ENCODE results near the gene CACFD1.

The CACFD1 gene

DNA sequence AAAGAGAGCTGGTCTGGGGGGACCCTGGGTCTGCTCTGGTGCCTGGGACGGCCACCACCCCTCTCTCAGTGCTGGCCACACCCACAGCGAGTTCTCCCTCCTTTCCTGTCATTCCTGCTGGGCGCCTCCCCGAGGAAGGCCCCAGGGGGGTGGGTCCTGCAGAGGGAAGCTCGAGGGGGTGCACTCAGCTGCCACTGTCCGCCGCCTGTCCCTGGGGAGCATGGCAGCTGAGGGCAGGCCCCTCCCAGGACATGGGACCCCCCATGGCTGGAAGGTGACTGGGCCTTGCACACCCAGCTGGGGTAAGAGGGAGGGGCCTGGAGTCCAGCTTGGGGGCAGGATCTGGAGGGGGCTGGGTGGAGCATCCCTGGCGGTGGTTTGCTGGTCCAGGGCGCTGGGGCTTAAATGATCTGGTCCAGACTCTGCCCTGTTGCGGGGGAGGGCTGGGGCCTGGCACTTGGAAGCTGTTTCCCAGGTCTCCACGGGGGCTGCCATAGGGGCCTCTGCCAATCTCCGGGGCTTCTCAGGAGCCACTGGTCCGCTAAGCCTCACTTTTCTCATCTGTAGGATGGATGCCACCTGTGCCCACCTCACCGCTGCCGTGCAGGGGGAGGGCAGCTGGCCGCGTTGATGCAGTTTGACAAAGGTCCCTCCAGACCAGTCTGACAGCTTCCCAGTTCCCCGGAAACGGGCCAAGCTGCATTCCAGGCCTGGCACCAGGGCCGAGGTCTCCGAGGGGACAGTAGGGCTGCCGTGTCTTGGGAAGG is 25.1 kb downstream of the CACFD1 start:
- Histone ChIP-seq H2BK5ac (ENCODE audit: low read depth, low read length, poor library complexity) (no peak overlapping the region), H3K4me3 (ENCODE audit: low read depth, low read length) (no peak overlapping the region), H4K8ac (ENCODE audit: low read depth, low read length) (no peak overlapping the region), H3K9ac (ENCODE audit: low read length) (no peak overlapping the region), H3K79me1 (ENCODE audit: low read length) (no peaks in the 10 kb centered on the region), H3K4ac (ENCODE audit: low read depth, low read length) (no peak overlapping the region), H3K36me3 (ENCODE audit: control insufficient read depth in 1 of 2, insufficient read depth in 2 of 2, low read length in 2 of 2) (no peaks in the 10 kb centered on the region), H3K4me2 (ENCODE audit: low read length) (no peak overlapping the region), H3K14ac (ENCODE audit: low read length) (no peak overlapping the region), H4K91ac (ENCODE audit: low read depth, low read length) (no peak overlapping the region), H3K18ac (ENCODE audit: low read length) (no peak overlapping the region), H3K4me1 (ENCODE audit: control insufficient read depth in 1 of 2, insufficient read depth in 2 of 2, low read length in 2 of 2) (peaks cover 0 to 7% of the 10 kb centered on the region in 2 experiments), H4K12ac (ENCODE audit: low read depth, low read length) (no peak overlapping the region), H3K9me3 (ENCODE audit: insufficient read depth, low read depth, low read length) (peaks cover 2% of the 10 kb centered on the region), H2AK5ac (ENCODE audit: low read length) (no peak overlapping the region), H3K79me2 (ENCODE audit: control insufficient read depth, insufficient read depth, low read length, poor library complexity) (no peaks in the 10 kb centered on the region), H2BK12ac (ENCODE audit: low read length) (no peak overlapping the region), H3K27me3 (ENCODE audit: insufficient read depth, low read length) (no peaks in the 10 kb centered on the region), H3K27ac (ENCODE audit: low read depth, low read length) (no peak overlapping the region), H3K23ac (ENCODE audit: low read length) (no peak overlapping the region), H2BK120ac (ENCODE audit: insufficient read depth, low read length, poor library complexity) (no peak overlapping the region), H2AFZ (ENCODE audit: insufficient read depth, low read length, poor library complexity) (no peak overlapping the region)
- no CpG with 5 or more reads among the region's 22 CpGs for WGBS (ENCODE audit: extremely low coverage, insufficient coverage, insufficient read length)
- DNase-seq = peak in 1 of 2 donors; percentile 48

- H2BK5ac ChIP-seq (ENCODE audit: low read depth, low read length, poor library complexity) = no peak overlapping the region
- H3K18ac ChIP-seq (ENCODE audit: low read length) = no peak overlapping the region
- H3K9ac ChIP-seq (ENCODE audit: low read length) = no peak overlapping the region
- peaks cover 2% of the 10 kb centered on the region for H3K9me3 ChIP-seq (ENCODE audit: insufficient read depth, low read depth, low read length)
- H2BK120ac ChIP-seq (ENCODE audit: insufficient read depth, low read length, poor library complexity) = no peak overlapping the region
- peaks cover 0 to 7% of the 10 kb centered on the region in 2 experiments for H3K4me1 ChIP-seq (ENCODE audit: control insufficient read depth in 1 of 2, insufficient read depth in 2 of 2, low read length in 2 of 2)
- no peak overlapping the region for H4K91ac ChIP-seq (ENCODE audit: low read depth, low read length)
- no peak overlapping the region for H3K4ac ChIP-seq (ENCODE audit: low read depth, low read length)
- no CpG with 5 or more reads among the region's 25 CpGs for WGBS (ENCODE audit: extremely low coverage, insufficient coverage, insufficient read length)
- no peak overlapping the region for H3K4me2 ChIP-seq (ENCODE audit: low read length)
- H3K23ac ChIP-seq (ENCODE audit: low read length) = no peak overlapping the region
- no peak overlapping the region for H2AK5ac ChIP-seq (ENCODE audit: low read length)
- no peak overlapping the region for H4K12ac ChIP-seq (ENCODE audit: low read depth, low read length)
- no peaks in the 10 kb centered on the region for H3K79me2 ChIP-seq (ENCODE audit: control insufficient read depth, insufficient read depth, low read length, poor library complexity)
- no peak overlapping the region for H3K14ac ChIP-seq (ENCODE audit: low read length)
- no peak overlapping the region for H4K8ac ChIP-seq (ENCODE audit: low read depth, low read length)
- no peaks in the 10 kb centered on the region for H3K36me3 ChIP-seq (ENCODE audit: control insufficient read depth in 1 of 2, insufficient read depth in 2 of 2, low read length in 2 of 2)
- no peaks in the 10 kb centered on the region for H3K27me3 ChIP-seq (ENCODE audit: insufficient read depth, low read length)
- H3K27ac ChIP-seq (ENCODE audit: low read depth, low read length) = no peak overlapping the region
- H2AFZ ChIP-seq (ENCODE audit: insufficient read depth, low read length, poor library complexity) = no peak overlapping the region
- H3K79me1 ChIP-seq (ENCODE audit: low read length) = no peaks in the 10 kb centered on the region
- no peak overlapping the region for H3K4me3 ChIP-seq (ENCODE audit: low read depth, low read length)
- no peak overlapping the region for H2BK12ac ChIP-seq (ENCODE audit: low read length)
- DNase-seq = no peak
Measured at GRCh38 chr9:133485531-133486260, 25.9 kb downstream of the CACFD1 start.

DNA sequence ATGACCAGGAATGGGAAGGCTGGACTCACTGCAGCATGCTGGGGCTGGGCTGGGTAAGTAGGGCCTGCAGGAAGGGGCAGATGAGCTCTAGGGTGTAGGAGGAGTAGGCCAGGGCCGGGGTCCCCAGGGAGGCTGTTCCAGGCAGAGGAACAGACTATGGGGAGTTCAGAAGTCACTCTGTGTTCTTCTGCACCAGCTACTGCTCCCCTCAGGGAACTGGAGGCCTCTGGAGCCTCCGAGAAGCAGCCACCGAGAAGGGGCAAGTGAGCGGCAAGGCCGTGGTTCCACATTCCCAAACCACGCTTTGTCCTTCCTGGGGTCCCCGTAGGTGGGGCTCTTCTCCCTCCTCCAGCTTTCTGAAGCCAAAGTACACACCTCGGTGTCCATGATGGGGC is 27.6 kb downstream of the CACFD1 start:
- no peak overlapping the region for H3K27ac ChIP-seq (ENCODE audit: low read depth, low read length)
- DNase-seq = no peak
- H3K4ac ChIP-seq (ENCODE audit: low read depth, low read length) = no peak overlapping the region
- H3K9ac ChIP-seq (ENCODE audit: low read length) = no peak overlapping the region
- H4K91ac ChIP-seq (ENCODE audit: low read depth, low read length) = no peak overlapping the region
- H2AK5ac ChIP-seq (ENCODE audit: low read length) = no peak overlapping the region
- no peaks in the 10 kb centered on the region for H3K79me1 ChIP-seq (ENCODE audit: low read length)
- no peak overlapping the region for H4K12ac ChIP-seq (ENCODE audit: low read depth, low read length)
- H3K18ac ChIP-seq (ENCODE audit: low read length) = no peak overlapping the region
- H3K4me2 ChIP-seq (ENCODE audit: low read length) = no peak overlapping the region
- no peak overlapping the region for H2AFZ ChIP-seq (ENCODE audit: insufficient read depth, low read length, poor library complexity)
- H3K4me1 ChIP-seq (ENCODE audit: control insufficient read depth in 1 of 2, insufficient read depth in 2 of 2, low read length in 2 of 2) = peaks cover 0 to 7% of the 10 kb centered on the region in 2 experiments
- no peaks in the 10 kb centered on the region for H3K36me3 ChIP-seq (ENCODE audit: control insufficient read depth in 1 of 2, insufficient read depth in 2 of 2, low read length in 2 of 2)
- H4K8ac ChIP-seq (ENCODE audit: low read depth, low read length) = no peak overlapping the region
- H3K4me3 ChIP-seq (ENCODE audit: low read depth, low read length) = no peak overlapping the region
- no peak overlapping the region for H3K23ac ChIP-seq (ENCODE audit: low read length)
- H2BK5ac ChIP-seq (ENCODE audit: low read depth, low read length, poor library complexity) = no peak overlapping the region
- no peaks in the 10 kb centered on the region for H3K27me3 ChIP-seq (ENCODE audit: insufficient read depth, low read length)
- peaks cover 2% of the 10 kb centered on the region for H3K9me3 ChIP-seq (ENCODE audit: insufficient read depth, low read depth, low read length)
- H2BK120ac ChIP-seq (ENCODE audit: insufficient read depth, low read length, poor library complexity) = no peak overlapping the region
- H3K14ac ChIP-seq (ENCODE audit: low read length) = no peak overlapping the region
- no CpG with 5 or more reads among the region's 8 CpGs for WGBS (ENCODE audit: extremely low coverage, insufficient coverage, insufficient read length)
- H2BK12ac ChIP-seq (ENCODE audit: low read length) = no peak overlapping the region
- no peaks in the 10 kb centered on the region for H3K79me2 ChIP-seq (ENCODE audit: control insufficient read depth, insufficient read depth, low read length, poor library complexity)

- H2BK120ac ChIP-seq (ENCODE audit: insufficient read depth, low read length, poor library complexity) = no peak overlapping the region
- no peaks in the 10 kb centered on the region for H3K9me3 ChIP-seq (ENCODE audit: insufficient read depth, low read depth, low read length)
- H4K12ac ChIP-seq (ENCODE audit: low read depth, low read length) = no peak overlapping the region
- H3K14ac ChIP-seq (ENCODE audit: low read length) = peak overlapping the region; percentile 32
- no peak overlapping the region for H4K8ac ChIP-seq (ENCODE audit: low read depth, low read length)
- no peak overlapping the region for H2AFZ ChIP-seq (ENCODE audit: insufficient read depth, low read length, poor library complexity)
- WGBS (ENCODE audit: extremely low coverage, insufficient coverage, insufficient read length) = no CpG with 5 or more reads among the region's 18 CpGs
- H2BK5ac ChIP-seq (ENCODE audit: low read depth, low read length, poor library complexity) = no peak overlapping the region
- no peak overlapping the region for H2AK5ac ChIP-seq (ENCODE audit: low read length)
- H3K18ac ChIP-seq (ENCODE audit: low read length) = no peak overlapping the region
- no peak overlapping the region for H2BK12ac ChIP-seq (ENCODE audit: low read length)
- DNase-seq = no peak
- H3K4me3 ChIP-seq (ENCODE audit: low read depth, low read length) = no peak overlapping the region
- H3K36me3 ChIP-seq (ENCODE audit: control insufficient read depth in 1 of 2, insufficient read depth in 2 of 2, low read length in 2 of 2) = no peaks in the 10 kb centered on the region
- peak overlapping the region; percentile 13 for H3K4ac ChIP-seq (ENCODE audit: low read depth, low read length)
- H4K91ac ChIP-seq (ENCODE audit: low read depth, low read length) = peak overlapping the region; percentile 59
- H3K27me3 ChIP-seq (ENCODE audit: insufficient read depth, low read length) = no peaks in the 10 kb centered on the region
- no peaks in the 10 kb centered on the region for H3K79me1 ChIP-seq (ENCODE audit: low read length)
- no peak overlapping the region for H3K4me2 ChIP-seq (ENCODE audit: low read length)
- no peak overlapping the region for H3K9ac ChIP-seq (ENCODE audit: low read length)
- H3K4me1 ChIP-seq (ENCODE audit: control insufficient read depth in 1 of 2, insufficient read depth in 2 of 2, low read length in 2 of 2) = peaks cover 0 to 7% of the 10 kb centered on the region in 2 experiments
- no peaks in the 10 kb centered on the region for H3K79me2 ChIP-seq (ENCODE audit: control insufficient read depth, insufficient read depth, low read length, poor library complexity)
- no peak overlapping the region for H3K27ac ChIP-seq (ENCODE audit: low read depth, low read length)
- H3K23ac ChIP-seq (ENCODE audit: low read length) = no peak overlapping the region
Measured at GRCh38 chr9:133488686-133489252, 29.0 kb downstream of the CACFD1 start.
